Peyer's patch (tissue), 4 donors: ENCODE measurements around the gene NPS.

ENCODE experiments used
- CTCF ChIP-seq, 6 experiments: fragments of 450-650 bp in 4 of 6; fragments of 200-600 bp in 2 of 6; sonication (generic) in 1 of 6; IDR thresholded peaks; one replicate each; pipeline ENCODE4 v1.5.1; 2017 to 2019; ENCODE audit warnings: antibody characterized with exemption in 6 of 6, mild to moderate bottlenecking in 3 of 6, moderate library complexity in 1 of 6
- POLR2A ChIP-seq, 2 donors: fragments of 450-650 bp; IDR thresholded peaks; one replicate each; pipeline ENCODE4 v1.5.1; 2017; ENCODE audit warnings: antibody characterized with exemption in 2 of 2, mild to moderate bottlenecking in 2 of 2, moderate library complexity in 2 of 2

DNA sequence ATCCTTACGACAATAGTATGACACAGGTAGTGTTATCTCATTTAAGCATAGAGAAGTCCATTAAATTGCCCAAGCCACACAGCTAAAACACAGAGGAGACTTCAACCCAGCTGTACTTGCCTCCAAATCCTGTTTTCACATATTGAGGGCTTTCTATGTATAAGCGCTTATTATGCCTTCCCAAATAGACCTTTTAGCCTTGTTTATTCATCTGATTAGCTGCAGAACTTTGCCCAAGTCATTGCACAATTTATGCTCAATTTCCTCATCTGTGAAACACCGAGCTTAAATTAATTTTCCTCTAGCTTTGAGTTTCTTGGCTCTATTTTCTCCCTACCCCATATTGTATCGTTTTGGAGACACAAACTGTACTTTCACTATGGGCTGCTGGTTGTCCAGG, 15.5 kb downstream of the NPS start:
- TF ChIP-seq CTCF (IDR thresholded peaks at IDR 0.05): no peak
- no peak for TF ChIP-seq POLR2A (IDR thresholded peaks at IDR 0.05)
